HG03442 (cell line): Measurements from ENCODE around the gene CFAP45.

Experiments
- ATAC-seq: cut with Tn5 transposase; IDR thresholded peaks from one replicate; pipeline ENCODE4 v1.9.1; 2021; ENCODE audit warnings: mild to moderate bottlenecking, moderate library complexity; ENCODE audit not compliant: unreplicated experiment

CFAP45 gene

DNA sequence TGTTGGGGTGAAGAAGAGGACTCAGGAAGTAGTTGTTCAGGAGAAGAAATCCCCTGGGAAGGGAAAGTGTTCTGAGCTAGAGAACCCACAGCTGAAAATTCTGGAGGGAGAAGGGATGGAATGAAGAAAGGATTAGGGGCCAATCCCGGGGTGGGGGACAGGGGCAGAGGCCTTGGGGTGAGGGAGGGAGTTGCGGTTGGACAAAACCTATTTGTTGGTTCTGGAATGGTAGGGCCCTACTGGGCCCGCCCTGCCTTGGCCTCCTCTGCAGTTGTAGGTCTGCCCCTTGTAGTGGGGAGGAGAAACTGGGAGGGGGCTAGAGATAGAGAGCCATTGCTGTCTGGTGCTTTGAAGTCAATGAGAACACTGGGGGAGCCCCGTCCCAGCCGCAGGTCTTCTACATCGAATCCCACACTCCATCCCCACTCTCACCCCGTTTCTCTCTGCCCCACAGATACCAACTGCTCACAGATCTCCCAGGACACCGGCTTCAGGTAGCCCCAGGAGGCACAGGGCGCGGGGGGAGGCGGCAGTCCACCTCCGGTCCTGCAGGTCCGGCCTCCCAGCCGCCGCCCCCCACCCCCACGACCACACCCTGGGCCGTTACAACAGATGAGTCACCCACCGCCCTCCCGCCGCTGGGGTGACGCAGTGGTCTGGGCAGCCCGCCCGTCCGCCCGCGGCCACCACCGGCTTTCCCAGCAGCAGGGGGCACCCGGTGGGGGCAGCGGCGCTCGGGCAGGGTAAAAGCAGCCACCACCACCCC is 24.2 kb upstream of the CFAP45 start:
- peak; percentile 7 for ATAC-seq

- peak; percentile 27 for ATAC-seq
Measured at GRCh38 chr1:159923203-159924024, 23.4 kb upstream of the CFAP45 start.

DNA sequence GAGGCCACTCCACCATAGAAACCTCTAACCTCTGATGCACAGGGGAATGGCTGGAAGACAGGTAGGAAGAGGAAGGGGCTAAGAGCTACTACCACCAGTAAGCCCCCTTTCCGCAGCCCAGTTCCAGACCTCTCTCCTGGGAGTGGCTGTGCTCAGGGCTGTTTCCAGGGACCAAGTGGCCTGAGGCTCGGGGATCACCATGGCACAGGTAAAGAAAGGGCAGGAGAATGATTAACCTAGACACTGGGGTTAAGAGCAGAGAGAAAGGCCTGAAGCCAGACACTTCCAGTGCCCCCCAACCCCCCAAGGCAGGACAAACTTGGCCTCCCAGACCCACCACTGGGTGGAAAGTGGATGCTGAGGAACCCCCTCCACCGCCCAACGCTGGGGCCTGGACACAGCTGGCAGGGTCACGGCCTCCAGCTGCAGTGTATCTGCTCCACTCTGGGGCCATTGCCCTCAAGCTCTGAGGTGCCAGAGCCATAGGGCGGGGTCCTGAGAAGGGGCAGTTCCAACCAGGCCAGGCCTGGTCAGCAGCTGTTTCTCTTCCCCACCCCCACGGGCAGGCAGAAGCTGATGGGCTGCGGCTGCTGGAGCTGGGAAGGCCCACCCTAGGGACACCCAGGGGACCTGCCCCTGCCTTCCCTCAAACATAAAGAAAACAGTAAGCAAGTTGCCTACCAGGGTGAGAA is 22.7 kb upstream of the CFAP45 start:
- no peak for ATAC-seq

DNA sequence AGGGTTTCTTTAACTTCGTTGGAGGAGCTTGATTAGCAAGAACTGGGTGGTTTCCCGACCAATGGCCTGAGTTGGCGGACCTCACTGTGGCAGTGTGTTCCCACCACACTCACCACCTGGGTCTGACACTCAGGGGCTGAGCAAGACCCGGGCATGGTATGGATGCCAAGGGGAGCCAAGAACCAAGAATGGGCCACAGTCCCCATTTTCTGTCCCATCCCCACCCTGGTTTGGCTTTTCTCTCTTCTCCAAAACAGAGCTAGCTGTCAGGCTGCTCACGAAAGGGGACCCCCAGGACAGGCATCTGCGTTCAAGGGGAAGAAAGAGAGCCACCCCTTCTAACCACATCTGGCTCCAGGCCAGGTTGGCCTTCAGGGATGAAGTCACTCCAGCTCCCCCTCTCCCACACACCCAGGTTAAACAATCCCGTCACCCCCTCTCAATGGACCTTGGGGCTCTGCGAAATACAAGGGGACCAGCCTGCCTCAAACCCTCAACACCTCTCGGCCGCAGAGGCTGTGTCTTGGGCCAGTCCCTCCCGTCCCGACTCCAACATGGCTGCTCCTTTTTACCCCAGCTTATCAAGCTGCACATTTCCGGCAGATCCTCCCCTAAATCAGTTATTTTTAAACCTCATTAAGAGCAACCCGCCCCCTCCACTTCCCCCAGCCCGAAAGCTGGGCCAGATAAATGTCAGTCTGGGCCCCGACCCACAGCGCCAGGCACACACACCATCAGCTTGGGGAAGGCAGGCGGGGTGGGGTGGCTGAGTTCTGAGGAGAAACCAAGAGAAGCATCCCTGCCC is 21.9 kb upstream of the CFAP45 start:
- no peak for ATAC-seq

- ATAC-seq = peak; percentile 30
Measured at GRCh38 chr1:159921251-159921650, 21.3 kb upstream of the CFAP45 start.

GRCh38 chr1:159920651-159921050 is 20.7 kb upstream of the CFAP45 start:
- ATAC-seq = no peak

DNA sequence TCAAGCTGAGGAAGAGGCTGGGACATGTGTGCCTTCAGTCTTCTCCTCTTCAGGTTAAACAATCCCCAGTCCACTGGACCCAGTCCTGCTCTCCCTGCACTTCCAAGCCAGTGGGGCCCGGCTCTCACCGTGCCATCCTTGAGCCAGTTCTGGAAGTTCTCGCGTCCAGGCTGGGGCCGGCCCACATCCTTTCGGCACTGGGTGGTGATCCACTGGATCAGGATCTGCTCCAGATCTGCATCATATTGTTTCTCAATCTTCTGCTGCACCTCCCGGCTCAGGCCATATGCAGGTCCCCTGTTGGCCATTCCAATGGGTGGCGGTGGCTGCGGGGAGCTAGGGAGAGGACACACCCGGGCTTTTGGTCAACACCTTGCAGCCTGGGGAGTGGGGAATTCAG is 20.2 kb upstream of the CFAP45 start:
- ATAC-seq = no peak

GRCh38 chr1:159919236-159919865 is 19.4 kb upstream of the CFAP45 start:
- ATAC-seq = no peak

DNA sequence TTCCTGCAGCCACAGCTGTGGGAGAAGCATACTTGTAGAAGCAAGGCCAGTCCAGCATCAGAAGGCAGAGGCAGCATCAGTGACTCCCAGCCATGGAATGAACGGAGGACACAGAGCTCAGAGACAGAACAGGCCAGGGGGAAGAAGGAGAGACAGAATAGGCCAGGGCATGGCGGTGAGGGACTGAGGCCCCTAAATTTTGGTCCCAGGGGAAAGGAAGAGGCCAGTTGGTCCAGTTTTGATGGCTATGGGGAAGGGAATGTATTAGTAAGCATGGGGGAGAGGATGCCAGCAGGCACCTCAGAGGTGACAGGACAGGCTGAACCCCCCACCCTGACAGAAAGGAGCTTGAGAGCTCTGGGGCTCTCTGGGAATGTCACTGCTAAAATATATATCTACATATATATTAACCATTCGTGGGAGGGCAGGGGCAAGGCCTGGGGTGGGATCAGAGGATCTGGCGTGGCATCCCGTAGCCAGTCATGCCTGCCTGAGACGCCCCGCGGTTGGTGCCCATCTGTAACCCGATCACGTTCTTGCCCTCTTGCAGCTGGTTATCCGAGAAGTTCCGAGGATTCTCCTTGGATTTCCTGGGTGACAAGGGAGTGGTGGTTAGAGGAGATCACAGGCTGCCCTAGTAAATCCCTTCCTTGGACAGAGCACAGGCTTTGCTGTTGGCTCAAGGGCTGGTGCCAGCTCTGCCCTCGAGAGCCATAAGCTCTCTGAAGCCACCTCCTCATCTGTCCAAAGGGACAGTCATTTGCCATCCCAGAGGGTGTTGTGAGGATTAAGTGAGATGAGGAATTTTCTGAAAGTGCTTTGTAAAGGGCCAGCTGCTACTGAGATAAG is 18.6 kb upstream of the CFAP45 start:
- no peak for ATAC-seq

- ATAC-seq = no peak
Measured at GRCh38 chr1:159917533-159918351, 17.8 kb upstream of the CFAP45 start.

- no peak for ATAC-seq
Measured at GRCh38 chr1:159916242-159917051, 16.5 kb upstream of the CFAP45 start.

DNA sequence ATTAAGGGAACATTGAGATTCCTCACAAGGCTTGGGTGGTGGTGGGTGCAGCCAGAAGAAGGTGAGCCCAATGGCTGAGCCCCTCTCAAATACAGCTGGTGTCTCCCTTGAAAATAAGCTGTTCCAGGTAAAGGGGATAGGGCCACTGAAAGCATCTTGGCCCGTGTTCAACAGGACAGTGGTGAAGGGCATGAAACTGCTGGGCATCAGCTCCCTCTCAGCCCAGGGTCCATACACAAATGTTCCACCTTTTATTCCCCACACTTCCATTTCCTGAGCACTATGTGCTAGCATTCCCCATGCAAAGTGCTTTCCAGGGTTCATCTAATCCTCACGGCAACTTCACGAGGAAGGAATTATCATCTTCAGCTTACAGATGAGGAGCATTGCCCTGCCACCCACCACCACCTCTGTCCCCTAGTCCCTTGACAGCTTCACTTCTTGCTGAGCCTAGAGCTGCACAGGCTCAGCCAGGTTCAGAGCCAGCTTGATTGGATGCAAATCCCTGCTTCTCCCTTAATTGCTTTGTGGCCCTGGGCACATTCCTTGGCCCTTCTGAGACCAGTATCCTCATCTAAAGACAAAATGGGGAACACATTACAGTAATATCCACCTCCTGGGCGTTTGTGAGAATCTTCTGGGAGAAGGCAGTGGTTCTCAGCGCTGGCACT is 15.7 kb upstream of the CFAP45 start:
- no peak for ATAC-seq

GRCh38 chr1:159914252-159915018 is 14.5 kb upstream of the CFAP45 start:
- no peak for ATAC-seq

GRCh38 chr1:159913451-159914192 is 13.7 kb upstream of the CFAP45 start:
- ATAC-seq = no peak

- no peak for ATAC-seq
Measured at GRCh38 chr1:159911326-159912070, 11.5 kb upstream of the CFAP45 start.
